Lower leg skin (tissue), 3 donors: ENCODE measurements around the gene CUL1.

ENCODE experiments used
- POLR2A ChIP-seq, 2 donors: fragments of 450-650 bp; IDR thresholded peaks; one replicate each; pipeline ENCODE4 v1.6.1; 2016 to 2017; ENCODE audit warnings: antibody characterized with exemption in 2 of 2, mild to moderate bottlenecking in 1 of 2, moderate library complexity in 1 of 2
- TF ChIP-seq, protein P1 (sequence below), 3 donors: fragments of 450-650 bp; IDR thresholded peaks; one replicate each; pipeline ENCODE4 v1.5.1; 2016; ENCODE audit warnings: antibody characterized with exemption in 3 of 3, mild to moderate bottlenecking in 3 of 3, moderate library complexity in 2 of 3

DNA sequence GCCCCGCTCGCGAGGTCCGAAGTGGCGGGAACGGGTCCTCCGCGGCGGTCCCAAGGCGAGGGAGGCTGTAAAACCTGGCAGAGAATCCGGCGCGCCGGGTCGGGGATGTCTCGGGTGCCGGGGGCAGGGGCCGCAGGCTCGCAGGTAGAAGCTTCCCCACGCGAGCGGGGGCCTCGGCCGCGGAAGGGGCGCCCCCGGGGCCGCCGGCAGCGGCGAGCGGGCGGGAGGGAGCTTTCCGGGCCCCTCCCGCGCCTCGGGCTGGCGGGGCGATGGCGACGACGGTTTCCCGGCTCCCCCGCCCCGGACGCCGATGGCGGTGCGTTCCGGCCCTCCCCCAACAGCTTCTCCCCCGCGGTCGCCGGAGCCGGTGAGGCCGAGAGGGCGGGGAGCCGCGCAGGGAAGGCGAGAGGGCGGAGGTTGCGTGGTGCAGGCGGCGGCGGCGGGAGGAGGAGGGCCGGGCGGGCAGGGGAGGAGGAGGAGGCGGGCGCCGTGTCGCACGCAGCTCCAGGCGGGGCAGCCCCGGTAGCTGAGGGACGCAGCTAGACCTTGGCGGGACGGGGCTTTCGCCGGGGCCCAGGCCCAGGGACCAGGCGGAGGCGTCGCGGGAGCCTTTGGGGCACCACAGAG, at the start of gene CUL1:
- TF ChIP-seq, protein P1, sequence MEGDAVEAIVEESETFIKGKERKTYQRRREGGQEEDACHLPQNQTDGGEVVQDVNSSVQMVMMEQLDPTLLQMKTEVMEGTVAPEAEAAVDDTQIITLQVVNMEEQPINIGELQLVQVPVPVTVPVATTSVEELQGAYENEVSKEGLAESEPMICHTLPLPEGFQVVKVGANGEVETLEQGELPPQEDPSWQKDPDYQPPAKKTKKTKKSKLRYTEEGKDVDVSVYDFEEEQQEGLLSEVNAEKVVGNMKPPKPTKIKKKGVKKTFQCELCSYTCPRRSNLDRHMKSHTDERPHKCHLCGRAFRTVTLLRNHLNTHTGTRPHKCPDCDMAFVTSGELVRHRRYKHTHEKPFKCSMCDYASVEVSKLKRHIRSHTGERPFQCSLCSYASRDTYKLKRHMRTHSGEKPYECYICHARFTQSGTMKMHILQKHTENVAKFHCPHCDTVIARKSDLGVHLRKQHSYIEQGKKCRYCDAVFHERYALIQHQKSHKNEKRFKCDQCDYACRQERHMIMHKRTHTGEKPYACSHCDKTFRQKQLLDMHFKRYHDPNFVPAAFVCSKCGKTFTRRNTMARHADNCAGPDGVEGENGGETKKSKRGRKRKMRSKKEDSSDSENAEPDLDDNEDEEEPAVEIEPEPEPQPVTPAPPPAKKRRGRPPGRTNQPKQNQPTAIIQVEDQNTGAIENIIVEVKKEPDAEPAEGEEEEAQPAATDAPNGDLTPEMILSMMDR (IDR thresholded peaks at IDR 0.05) = no peak
- TF ChIP-seq POLR2A (IDR thresholded peaks at IDR 0.05) = peak in 1 of 2 donors; percentile 48
